Activated CD8-positive, alpha-beta T cell treated with anti-CD3 and anti-CD28 coated beads for 36 hours (primary cell): ENCODE results near the gene CLDN4. TPM values are rescaled to one million over a fixed set of nuclear protein-coding genes. Genes with fewer than 3 reads are reported as not detected.
"Not testable (repeated sequence)": the region's sequence is repeated elsewhere in the genome, so short reads cannot be mapped to it uniquely, and the experiment has no call there.

Experiments
- ATAC-seq: fragments of 200-7000 bp; cut with Tn5 transposase; one replicate; pipeline ENCODE4 v1.10.0; 2021; ENCODE audit warnings: mild to moderate bottlenecking, moderate library complexity
- CTCF ChIA-PET: fragments of 350-600 bp; sonication (Branson Sonifier 250); formaldehyde crosslinking; loops from one replicate; lab custom pipeline; 2021; ENCODE audit warnings: antibody characterized with exemption; lab: Charles Lee
- POLR2A ChIA-PET: fragments of 350-600 bp; sonication (Branson Sonifier 250); formaldehyde crosslinking; loops from one replicate; lab custom pipeline; 2021; ENCODE audit warnings: antibody characterized with exemption; lab: Charles Lee
- DNase-seq: peaks from one replicate; pipeline ENCODE4 v3.0.0-alpha.2; 2020
- H3K27ac Mint-ChIP-seq: one replicate; pipeline ENCODE4 v1.8.0; 2021; ENCODE audit warnings: mild to moderate bottlenecking, mixed read lengths
- H3K27me3 Mint-ChIP-seq: one replicate; pipeline ENCODE4 v1.8.0; 2021; ENCODE audit warnings: mixed read lengths
- H3K36me3 Mint-ChIP-seq: one replicate; pipeline ENCODE4 v1.8.0; 2021; ENCODE audit warnings: low read depth, mixed read lengths
- H3K4me1 Mint-ChIP-seq: one replicate; pipeline ENCODE4 v1.8.0; 2021; ENCODE audit warnings: low read depth, mixed read lengths
- H3K4me3 Mint-ChIP-seq: one replicate; pipeline ENCODE4 v1.8.0; 2021; ENCODE audit warnings: mild to moderate bottlenecking, moderate library complexity, mixed read lengths
- H3K9me3 Mint-ChIP-seq: one replicate; pipeline ENCODE4 v1.8.0; 2021; ENCODE audit warnings: mixed read lengths
- intact Hi-C: fragments of 100-400 bp; cut with micrococcal nuclease; formaldehyde crosslinking; loops from one replicate; pipeline ENCODE4 v1.10.0; 2022
- total RNA-seq, 2 experiments: library from RNA; stranded (reverse); gene quantifications; one replicate each; pipeline ENCODE4 v1.2.3, GENCODE V29; 2021
- TF ChIP-seq, protein P1 (sequence below): fragments of 200-600 bp; IDR thresholded peaks from one replicate; pipeline ENCODE4 v1.8.0; 2022; ENCODE audit warnings: antibody characterized with exemption, mild to moderate bottlenecking

Gene CLDN4
- total RNA-seq, 2 experiments from 2014 or later, result 0.20 to 0.72 TPM

DNA sequence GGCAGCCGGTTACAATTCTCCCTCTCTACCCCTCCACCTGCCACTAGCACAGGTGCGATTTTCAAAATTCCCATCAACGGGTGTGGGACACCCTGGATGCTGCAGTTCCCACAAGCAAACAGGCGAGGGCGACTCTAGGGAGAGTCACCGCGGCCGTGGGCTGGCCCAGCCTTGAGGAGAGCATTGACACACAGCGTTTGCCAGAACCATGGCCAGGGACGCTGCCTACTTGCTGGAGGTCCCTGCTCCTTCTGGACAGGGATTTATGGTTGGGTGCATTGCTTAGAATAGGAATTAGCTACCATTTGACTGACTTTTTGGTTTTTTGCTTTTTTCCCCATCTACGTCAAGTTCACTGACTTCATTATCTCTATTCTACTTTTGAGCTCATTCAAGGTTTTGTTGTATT, 19.0 kb upstream of the CLDN4 start:
- Mint-ChIP-seq H3K27ac (no peak overlapping the region), H3K9me3 (no peaks in the 10 kb centered on the region), H3K27me3 (peaks cover 6% of the 10 kb centered on the region), H3K36me3 (no peaks in the 10 kb centered on the region), H3K4me3 (no peak overlapping the region), H3K4me1 (no peaks in the 10 kb centered on the region)
- DNase-seq (peak; percentile 69), ATAC-seq (peak; percentile 95)
- intact Hi-C loops, result loop anchor here (2.0 kb wide), 1 partner anchor 39 kb away; no protein-coding TSS in a partner anchor
- CTCF ChIA-PET, result interaction anchor here (0.7 to 5.8 kb wide), 9 partner anchors 9 to 215 kb away, joined by 3 to 85 read pairs (median 6); partner anchors contain the start of gene METTL27
- POLR2A ChIA-PET, result no interaction called here
- TF ChIP-seq, protein P1, sequence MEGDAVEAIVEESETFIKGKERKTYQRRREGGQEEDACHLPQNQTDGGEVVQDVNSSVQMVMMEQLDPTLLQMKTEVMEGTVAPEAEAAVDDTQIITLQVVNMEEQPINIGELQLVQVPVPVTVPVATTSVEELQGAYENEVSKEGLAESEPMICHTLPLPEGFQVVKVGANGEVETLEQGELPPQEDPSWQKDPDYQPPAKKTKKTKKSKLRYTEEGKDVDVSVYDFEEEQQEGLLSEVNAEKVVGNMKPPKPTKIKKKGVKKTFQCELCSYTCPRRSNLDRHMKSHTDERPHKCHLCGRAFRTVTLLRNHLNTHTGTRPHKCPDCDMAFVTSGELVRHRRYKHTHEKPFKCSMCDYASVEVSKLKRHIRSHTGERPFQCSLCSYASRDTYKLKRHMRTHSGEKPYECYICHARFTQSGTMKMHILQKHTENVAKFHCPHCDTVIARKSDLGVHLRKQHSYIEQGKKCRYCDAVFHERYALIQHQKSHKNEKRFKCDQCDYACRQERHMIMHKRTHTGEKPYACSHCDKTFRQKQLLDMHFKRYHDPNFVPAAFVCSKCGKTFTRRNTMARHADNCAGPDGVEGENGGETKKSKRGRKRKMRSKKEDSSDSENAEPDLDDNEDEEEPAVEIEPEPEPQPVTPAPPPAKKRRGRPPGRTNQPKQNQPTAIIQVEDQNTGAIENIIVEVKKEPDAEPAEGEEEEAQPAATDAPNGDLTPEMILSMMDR, result peak; percentile 78

DNA sequence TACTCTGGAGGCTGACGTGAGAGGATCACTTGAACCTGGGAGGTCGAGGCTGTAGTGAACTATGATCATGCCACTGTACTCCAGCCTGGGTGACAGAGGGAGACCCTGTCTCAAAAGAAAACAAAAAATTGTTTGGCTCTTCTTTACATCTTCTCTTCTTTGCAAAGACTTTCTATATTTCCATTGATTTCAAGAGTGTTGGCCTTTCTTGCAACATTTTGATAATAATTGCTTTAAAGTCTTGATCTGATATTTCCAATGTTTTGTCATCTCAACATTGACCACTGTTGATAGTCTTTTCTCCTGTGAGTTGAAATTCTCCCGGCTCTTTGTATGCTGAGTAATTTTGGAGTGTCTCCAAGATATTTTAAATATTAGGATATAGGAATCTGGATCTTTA, 17.8 kb upstream of the CLDN4 start:
- CTCF ChIA-PET, result interaction anchor here (5.8 kb wide), 1 partner anchor 42 kb away, joined by 85 read pairs; no protein-coding TSS in a partner anchor
- H3K27me3 Mint-ChIP-seq, result peaks cover 7% of the 10 kb centered on the region
- ATAC-seq (no peak), DNase-seq (no peak)
- intact Hi-C loops, result no loop called here
- no peak overlapping the region for H3K27ac Mint-ChIP-seq
- POLR2A ChIA-PET, result no interaction called here
- H3K4me3 Mint-ChIP-seq, result no peak overlapping the region
- TF ChIP-seq, protein P1, result no peak
- H3K9me3 Mint-ChIP-seq, result no peaks in the 10 kb centered on the region
- no peaks in the 10 kb centered on the region for H3K36me3 Mint-ChIP-seq
- no peaks in the 10 kb centered on the region for H3K4me1 Mint-ChIP-seq

DNA sequence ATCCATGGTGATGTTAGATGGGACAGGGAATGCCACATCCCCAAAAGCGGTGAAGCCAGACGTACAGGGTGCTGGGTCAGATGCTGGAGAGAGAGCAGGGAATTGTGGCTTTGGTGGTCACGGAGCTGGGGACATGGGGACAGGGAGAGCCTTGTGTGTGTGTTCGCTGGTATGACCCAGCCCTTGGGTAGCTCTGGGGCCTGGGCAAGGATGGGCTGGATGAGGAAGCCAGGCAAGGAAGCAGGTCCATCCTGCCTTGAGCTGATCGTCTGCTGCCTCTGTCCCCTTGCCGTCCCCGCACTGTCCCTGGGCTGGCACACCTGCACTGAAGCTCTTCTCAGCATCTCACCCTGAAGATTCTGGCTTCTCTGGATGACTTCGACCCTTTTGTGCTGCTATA, 15.4 kb upstream of the CLDN4 start:
- H3K4me3 Mint-ChIP-seq, result no peak overlapping the region
- TF ChIP-seq, protein P1, result no peak
- ATAC-seq, result no peak
- ChIA-PET POLR2A (no interaction called here), CTCF (interaction anchor here (5.8 kb wide), 1 partner anchor 39 kb away, joined by 85 read pairs; no protein-coding TSS in a partner anchor)
- no peaks in the 10 kb centered on the region for H3K4me1 Mint-ChIP-seq
- intact Hi-C loops, result no loop called here
- peaks cover 8% of the 10 kb centered on the region for H3K27me3 Mint-ChIP-seq
- no peak overlapping the region for H3K27ac Mint-ChIP-seq
- DNase-seq, result no peak
- H3K9me3 Mint-ChIP-seq, result no peaks in the 10 kb centered on the region
- H3K36me3 Mint-ChIP-seq, result no peaks in the 10 kb centered on the region

DNA sequence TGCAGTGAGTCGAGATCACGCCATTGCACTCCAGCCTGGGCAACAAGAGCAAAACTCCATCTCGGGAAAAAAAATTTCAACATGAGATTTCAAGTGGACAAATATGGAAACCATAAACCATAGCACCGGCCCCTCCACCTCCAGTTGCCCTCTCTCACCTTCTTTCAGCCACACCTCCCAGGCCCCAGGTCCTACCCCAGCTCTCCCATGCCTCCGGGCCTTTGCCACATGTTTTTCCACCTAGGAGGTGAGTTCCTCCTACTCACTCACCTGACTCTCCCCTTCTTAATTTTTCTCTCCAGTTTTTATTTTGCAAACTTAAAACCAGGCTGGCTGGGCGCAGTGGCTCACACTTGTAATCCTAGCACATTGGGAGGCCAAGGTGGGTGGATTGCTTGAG, 13.7 kb upstream of the CLDN4 start:
- H3K9me3 Mint-ChIP-seq, result no peaks in the 10 kb centered on the region
- ATAC-seq (no peak), DNase-seq (no peak)
- TF ChIP-seq, protein P1, result no peak
- H3K36me3 Mint-ChIP-seq, result no peaks in the 10 kb centered on the region
- no peak overlapping the region for H3K27ac Mint-ChIP-seq
- POLR2A ChIA-PET, result no interaction called here
- H3K4me1 Mint-ChIP-seq, result no peaks in the 10 kb centered on the region
- intact Hi-C loops, result no loop called here
- CTCF ChIA-PET, result no interaction called here
- peaks cover 7% of the 10 kb centered on the region for H3K27me3 Mint-ChIP-seq
- H3K4me3 Mint-ChIP-seq, result no peak overlapping the region

DNA sequence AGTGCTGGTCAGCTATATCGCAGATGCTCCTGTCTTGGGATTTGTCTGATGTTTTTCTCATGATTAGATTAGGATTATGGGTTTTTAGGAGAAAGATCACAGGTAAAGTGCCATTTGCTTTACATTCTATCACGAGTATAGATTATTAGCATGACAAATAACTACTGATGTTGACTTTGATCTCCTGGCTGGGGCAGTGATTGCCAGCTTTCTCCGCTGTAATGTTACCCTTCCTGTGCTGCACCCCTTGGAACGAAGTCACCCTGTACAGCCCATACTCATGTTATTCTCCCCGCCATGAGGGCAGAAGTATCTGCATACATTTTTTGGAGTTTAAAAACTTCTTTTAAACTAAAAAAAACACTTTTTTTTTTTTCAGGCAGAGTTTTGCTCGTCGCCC, 10.8 kb upstream of the CLDN4 start:
- no peaks in the 10 kb centered on the region for H3K36me3 Mint-ChIP-seq
- CTCF ChIA-PET, result interaction anchor here (0.7 to 1.2 kb wide), 2 partner anchors 35 to 235 kb away, joined by 3 read pairs; no protein-coding TSS in a partner anchor

DNA sequence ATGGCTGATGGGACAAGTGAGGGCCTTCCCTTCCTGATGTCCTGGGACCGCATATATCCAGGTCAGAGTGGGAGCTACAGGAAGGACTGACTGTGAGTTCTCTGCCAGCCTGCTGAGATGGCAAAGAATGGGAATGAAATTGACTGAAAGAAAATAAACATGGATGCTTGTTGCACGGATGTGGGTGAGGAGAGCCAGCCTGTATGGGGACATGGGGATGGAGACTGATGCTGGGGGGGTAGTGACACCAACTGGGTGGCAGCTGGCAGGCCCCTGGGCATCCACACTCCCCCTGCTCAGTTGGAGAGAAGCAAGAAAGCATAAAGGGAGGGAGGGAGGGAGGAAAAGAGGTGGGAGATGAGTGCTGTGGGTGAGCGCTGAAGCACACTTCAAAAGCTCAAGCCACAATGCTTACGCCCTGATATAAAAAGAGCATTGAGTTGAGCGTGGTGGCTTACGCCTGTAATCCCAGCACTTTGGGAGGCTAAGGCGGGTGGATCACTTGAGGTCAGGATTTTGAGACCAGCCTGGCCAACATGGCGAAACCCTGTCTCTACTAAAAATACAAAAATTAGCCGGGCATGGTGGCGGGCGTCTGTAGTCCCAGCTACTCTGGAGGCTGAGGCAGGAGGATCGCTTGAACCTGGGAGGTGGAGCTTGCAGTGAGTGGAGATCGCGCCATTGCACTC, 9.1 kb upstream of the CLDN4 start:
- H3K9me3 Mint-ChIP-seq, H3K4me3 Mint-ChIP-seq, intact Hi-C loops, H3K27me3 Mint-ChIP-seq, ATAC-seq, H3K27ac Mint-ChIP-seq, H3K4me1 Mint-ChIP-seq, POLR2A ChIA-PET, H3K36me3 Mint-ChIP-seq, DNase-seq: not testable (repeated sequence)
- CTCF ChIA-PET, result interaction anchor here (0.8 to 2.7 kb wide), 2 partner anchors 10 to 33 kb away, joined by 3 to 11 read pairs; no protein-coding TSS in a partner anchor

More for the DNA sequence above, 10.8 kb upstream of the CLDN4 start:
- ATAC-seq, result no peak
- intact Hi-C loops, result no loop called here
- POLR2A ChIA-PET, result no interaction called here
- H3K4me3 Mint-ChIP-seq, result no peak overlapping the region
- H3K4me1 Mint-ChIP-seq, result no peaks in the 10 kb centered on the region
- peaks cover 5% of the 10 kb centered on the region for H3K27me3 Mint-ChIP-seq
- no peaks in the 10 kb centered on the region for H3K9me3 Mint-ChIP-seq
- no peak overlapping the region for H3K27ac Mint-ChIP-seq
- TF ChIP-seq, protein P1, result no peak
- DNase-seq, result no peak
